ENCODE measurements around the gene AJM1.

Gene AJM1

DNA sequence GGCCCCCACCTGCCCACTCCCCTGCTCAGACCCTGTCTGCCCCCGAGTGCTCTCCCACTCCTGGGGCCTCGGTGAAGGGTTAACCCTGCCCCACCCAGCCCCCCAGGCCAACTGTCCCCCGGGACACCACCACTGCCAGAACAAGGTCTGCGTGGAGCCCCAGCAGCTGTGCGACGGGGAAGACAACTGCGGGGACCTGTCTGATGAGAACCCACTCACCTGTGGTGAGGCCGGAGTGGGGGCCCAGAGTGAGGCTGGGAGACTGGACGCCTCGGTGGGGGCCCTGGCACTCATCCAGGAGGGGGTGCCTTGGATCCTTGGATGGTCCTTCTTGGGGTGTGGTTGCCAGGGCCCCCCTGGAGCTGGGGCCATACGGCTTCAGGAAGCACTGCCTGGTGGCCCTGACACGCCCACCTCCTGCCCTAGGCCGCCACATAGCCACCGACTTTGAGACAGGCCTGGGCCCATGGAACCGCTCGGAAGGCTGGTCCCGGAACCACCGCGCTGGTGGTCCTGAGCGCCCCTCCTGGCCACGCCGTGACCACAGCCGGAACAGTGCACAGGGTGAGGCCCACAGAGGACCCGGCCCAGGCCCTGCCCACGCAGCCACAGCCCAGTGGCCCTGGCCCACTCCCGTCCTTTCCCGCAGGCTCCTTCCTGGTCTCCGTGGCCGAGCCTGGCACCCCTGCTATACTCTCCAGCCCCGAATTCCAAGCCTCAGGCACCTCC lies 12.0 kb downstream of the AJM1 start:
- Histone ChIP-seq H3K4me1 (ENCODE audit: control insufficient read depth, low read length) (peaks cover 11% of the 10 kb centered on the region), H3K4me3 (ENCODE audit: low read length) (no peak overlapping the region), H3K27me3 (ENCODE audit: control insufficient read depth, low read length) (no peaks in the 10 kb centered on the region), H3K9me3 (ENCODE audit: control insufficient read depth, insufficient read depth, low read length) (no peaks in the 10 kb centered on the region), H3K4me2 (ENCODE audit: low read length) (no peak overlapping the region), H3K79me2 (ENCODE audit: control insufficient read depth, low read length) (peaks cover 4% of the 10 kb centered on the region; the same call in 1 of the 2 replicates), H3K9me2 (replicated peaks; ENCODE audit: control insufficient read depth, low read length) (no peaks in the 10 kb centered on the region), H3K36me3 (ENCODE audit: control insufficient read depth, low read length) (peaks cover 21% of the 10 kb centered on the region; the same call in 1 of the 2 replicates), H3K27ac (ENCODE audit: low read depth, low read length) (no peak overlapping the region), H4K20me1 (ENCODE audit: control insufficient read depth, insufficient read depth, low read depth, low read length) (peaks cover 6% of the 10 kb centered on the region; the same call in 1 of the 2 replicates), H3F3A (ENCODE audit: control insufficient read depth, insufficient read depth) (no peaks in the 10 kb centered on the region)
- TF ChIP-seq CTCF (IDR thresholded peaks at IDR 0.05; ENCODE audit: low read depth, low read length, poor library complexity, severe bottlenecking) (no peak), EZH2phosphoT487 (IDR thresholded peaks at IDR 0.05; ENCODE audit: borderline replicate concordance, low read length) (no peak)

DNA sequence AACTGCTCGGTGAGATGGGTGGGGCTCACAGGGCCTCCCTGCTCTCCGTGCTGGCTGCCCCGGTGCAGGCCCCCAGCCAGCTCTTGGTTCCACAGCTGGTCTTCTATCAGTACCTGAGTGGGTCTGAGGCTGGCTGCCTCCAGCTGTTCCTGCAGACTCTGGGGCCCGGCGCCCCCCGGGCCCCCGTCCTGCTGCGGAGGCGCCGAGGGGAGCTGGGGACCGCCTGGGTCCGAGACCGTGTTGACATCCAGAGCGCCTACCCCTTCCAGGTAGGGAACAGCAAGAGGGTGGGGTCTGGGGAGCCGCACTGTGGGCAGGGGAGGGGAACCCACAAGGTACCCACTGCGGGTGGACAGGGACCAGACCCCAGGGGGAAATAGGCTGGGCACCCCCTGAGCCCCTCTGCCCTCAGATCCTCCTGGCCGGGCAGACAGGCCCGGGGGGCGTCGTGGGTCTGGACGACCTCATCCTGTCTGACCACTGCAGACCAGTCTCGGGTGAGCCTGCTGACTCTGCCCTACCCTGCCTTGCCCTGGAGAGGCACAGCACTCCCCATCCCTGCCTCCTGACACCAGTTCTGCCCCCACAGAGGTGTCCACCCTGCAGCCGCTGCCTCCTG lies 12.7 kb downstream of the AJM1 start:
- Histone ChIP-seq H3K4me2 (ENCODE audit: low read length) (no peak overlapping the region), H3K79me2 (ENCODE audit: control insufficient read depth, low read length) (peaks cover under 1% of the 10 kb centered on the region; the same call in 1 of the 2 replicates), H3K4me1 (ENCODE audit: control insufficient read depth, low read length) (peaks cover 7% of the 10 kb centered on the region), H3F3A (ENCODE audit: control insufficient read depth, insufficient read depth) (no peaks in the 10 kb centered on the region), H3K9me2 (replicated peaks; ENCODE audit: control insufficient read depth, low read length) (no peaks in the 10 kb centered on the region), H3K9me3 (ENCODE audit: control insufficient read depth, insufficient read depth, low read length) (no peaks in the 10 kb centered on the region), H3K27ac (ENCODE audit: low read depth, low read length) (no peak overlapping the region), H3K4me3 (ENCODE audit: low read length) (no peak overlapping the region), H3K27me3 (ENCODE audit: control insufficient read depth, low read length) (no peaks in the 10 kb centered on the region), H4K20me1 (ENCODE audit: control insufficient read depth, insufficient read depth, low read depth, low read length) (peaks cover 2% of the 10 kb centered on the region; the same call in 1 of the 2 replicates), H3K36me3 (ENCODE audit: control insufficient read depth, low read length) (peaks cover 20% of the 10 kb centered on the region; the same call in 1 of the 2 replicates)
- TF ChIP-seq EZH2phosphoT487 (IDR thresholded peaks at IDR 0.05; ENCODE audit: borderline replicate concordance, low read length) (no peak), CTCF (IDR thresholded peaks at IDR 0.05; ENCODE audit: low read depth, low read length, poor library complexity, severe bottlenecking) (no peak)

- Histone ChIP-seq H3K4me1 (ENCODE audit: control insufficient read depth, low read length) (peaks cover 6% of the 10 kb centered on the region), H3K4me2 (ENCODE audit: low read length) (no peak overlapping the region), H3K27me3 (ENCODE audit: control insufficient read depth, low read length) (no peaks in the 10 kb centered on the region), H3K27ac (ENCODE audit: low read depth, low read length) (no peak overlapping the region), H3K79me2 (ENCODE audit: control insufficient read depth, low read length) (no peaks in the 10 kb centered on the region), H4K20me1 (ENCODE audit: control insufficient read depth, insufficient read depth, low read depth, low read length) (no peaks in the 10 kb centered on the region), H3K4me3 (ENCODE audit: low read length) (no peak overlapping the region), H3F3A (ENCODE audit: control insufficient read depth, insufficient read depth) (no peaks in the 10 kb centered on the region), H3K9me3 (ENCODE audit: control insufficient read depth, insufficient read depth, low read length) (no peaks in the 10 kb centered on the region), H3K36me3 (ENCODE audit: control insufficient read depth, low read length) (peaks cover 14% of the 10 kb centered on the region; the same call in 1 of the 2 replicates), H3K9me2 (replicated peaks; ENCODE audit: control insufficient read depth, low read length) (no peaks in the 10 kb centered on the region)
- TF ChIP-seq CTCF (IDR thresholded peaks at IDR 0.05; ENCODE audit: low read depth, low read length, poor library complexity, severe bottlenecking) (no peak), EZH2phosphoT487 (IDR thresholded peaks at IDR 0.05; ENCODE audit: borderline replicate concordance, low read length) (no peak)
These were observed 13.3 kb downstream of the AJM1 start for GRCh38 chr9:136855461-136856078.
